ENCODE measurements around the gene TSPO2. TPM values are rescaled to one million over a fixed set of nuclear protein-coding genes. Genes with fewer than 3 reads are reported as not detected.

TSPO2 gene
- total and polyA plus RNA-seq, 9 of the 15 experiments (the other 6 are each of a cell fraction or from before 2014, with no cell fraction given), result not detected

- TF ChIP-seq ZBTB40 (IDR thresholded peaks at IDR 0.05) (peak; percentile 26; the same call in 1 of the 2 replicates), ZBTB40 (CRISPR knock-in tag; IDR thresholded peaks at IDR 0.05) (no peak), C11orf30 (IDR thresholded peaks at IDR 0.05; ENCODE audit: low read depth) (no peak), MAX (CRISPR knock-in tag; IDR thresholded peaks at IDR 0.05) (peak; percentile 35; the same call in 1 of the 2 replicates), ZNF785 (CRISPR knock-in tag; IDR thresholded peaks at IDR 0.05) (no peak), TCF15 (CRISPR knock-in tag; IDR thresholded peaks at IDR 0.05) (no peak), RAD21 (CRISPR knock-in tag; conservative IDR thresholded peaks at IDR 0.05 in 1 of 2, IDR thresholded peaks at IDR 0.05 in 1 of 2) (peak in 1 of 2 experiments; percentile 42; a peak in 2 of 4 replicates)
These were observed 31.1 kb downstream of the TSPO2 start (continued) for GRCh38 chr6:41073203-41073967.

Measured in K562 (cell line).